Measurements from ENCODE around the gene PACSIN1. TPM values are rescaled to one million over a fixed set of nuclear protein-coding genes. Genes with fewer than 3 reads are reported as not detected.

Gene PACSIN1
- total RNA-seq, 1 experiment from 2014 or later, result 5.0 TPM

- no peak for TF ChIP-seq EZH2phosphoT487 (IDR thresholded peaks at IDR 0.05; ENCODE audit: borderline replicate concordance)
- no peak for TF ChIP-seq ZNF274 (IDR thresholded peaks at IDR 0.05; ENCODE audit: low read depth, low read length)
- TF ChIP-seq EZH2 (IDR thresholded peaks at IDR 0.05), result no peak
- no peak for TF ChIP-seq ZFX (IDR thresholded peaks at IDR 0.05)
- no peak for TF ChIP-seq POLR2A (IDR thresholded peaks at IDR 0.05; ENCODE audit: borderline replicate concordance, extremely low read depth, insufficient read depth, insufficient read length)
- TF ChIP-seq JUND (IDR thresholded peaks at IDR 0.05), result no peak
- no peak for TF ChIP-seq SP1 (IDR thresholded peaks at IDR 0.05; ENCODE audit: low read depth)
- TF ChIP-seq ELF1 (IDR thresholded peaks at IDR 0.05; ENCODE audit: borderline replicate concordance, low read depth), result no peak
These were observed 51.6 kb downstream of the PACSIN1 start (continued) for GRCh38 chr6:34517461-34517881.

- no peak for DNase-seq (ENCODE audit: low read depth, low spot score)
- H3K9me2 ChIP-seq (ENCODE audit: insufficient read depth), result no peaks in the 10 kb centered on the region
- H3K27ac ChIP-seq (ENCODE audit: low read depth, low read length), result no peak overlapping the region
- ChIA-PET RAD21 (ENCODE audit: low non-redundant PET in 1 of 2, low total read pairs in 2 of 2, uncharacterized antibody in 2 of 2, unreplicated experiment in 2 of 2) (no interaction called here), CTCF (no interaction called here), POLR2A (no interaction called here)
- H3K9ac ChIP-seq (ENCODE audit: low read length), result no peak overlapping the region
- H3K4me1 ChIP-seq (ENCODE audit: control insufficient read depth in 1 of 2, insufficient read depth in 2 of 2, low read length in 2 of 2), result no peaks in the 10 kb centered on the region
- intact Hi-C loops (cut with micrococcal nuclease), result no loop called here
- H2AFZ ChIP-seq (ENCODE audit: low read depth, low read length, poor library complexity, severe bottlenecking), result no peak overlapping the region
- H3K4me2 ChIP-seq (ENCODE audit: low read length), result no peak overlapping the region
- no peaks in the 10 kb centered on the region for H3K36me3 ChIP-seq (ENCODE audit: control insufficient read depth in 1 of 2, insufficient read depth in 2 of 2, low read length in 2 of 2)
- H3K9me3 ChIP-seq (ENCODE audit: control insufficient read depth in 1 of 2, insufficient read depth in 1 of 2, low read depth in 1 of 2, low read length in 2 of 2), result no peaks in the 10 kb centered on the region
- H3K27me3 ChIP-seq (ENCODE audit: insufficient read depth, low read length), result no peaks in the 10 kb centered on the region
- H4K20me1 ChIP-seq (ENCODE audit: insufficient read depth), result no peaks in the 10 kb centered on the region
- H3K79me2 ChIP-seq (ENCODE audit: insufficient read depth, low read length), result no peaks in the 10 kb centered on the region
- no TSS peak for BruUV-seq (replicated peaks)
- no peak for ATAC-seq
- no peak overlapping the region for H3K4me3 ChIP-seq (replicated peaks in 1 of 2; ENCODE audit: low read depth in 1 of 2, low read length in 2 of 2)
- TF ChIP-seq EZH2 (IDR thresholded peaks at IDR 0.05), result no peak
- TF ChIP-seq ATF3 (IDR thresholded peaks at IDR 0.05), result no peak
- TF ChIP-seq POLR2A (IDR thresholded peaks at IDR 0.05; ENCODE audit: borderline replicate concordance, extremely low read depth, insufficient read depth, insufficient read length), result no peak
- no peak for TF ChIP-seq SP1 (IDR thresholded peaks at IDR 0.05; ENCODE audit: low read depth)
- no peak for TF ChIP-seq REST (IDR thresholded peaks at IDR 0.05; ENCODE audit: low read depth)
- TF ChIP-seq EZH2phosphoT487 (IDR thresholded peaks at IDR 0.05; ENCODE audit: borderline replicate concordance), result no peak
- TF ChIP-seq CTCF (IDR thresholded peaks at IDR 0.05 in 2 of 3, conservative IDR thresholded peaks at IDR 0.05 in 1 of 3; ENCODE audit: borderline replicate concordance in 1 of 3, insufficient read depth in 1 of 3, low read depth in 2 of 3, low read length in 2 of 3), result no peak
- TF ChIP-seq POLR2AphosphoS5 (IDR thresholded peaks at IDR 0.05; ENCODE audit: low read depth, low read length), result no peak
- TF ChIP-seq EGR1 (IDR thresholded peaks at IDR 0.05; ENCODE audit: low read depth), result no peak
- no peak for TF ChIP-seq RAD21 (IDR thresholded peaks at IDR 0.05; ENCODE audit: low read depth)
- no peak for TF ChIP-seq YY1 (IDR thresholded peaks at IDR 0.05; ENCODE audit: extremely low read depth, insufficient replicate concordance, low read depth, low read length)
- TF ChIP-seq TCF7L2 (IDR thresholded peaks at IDR 0.05; ENCODE audit: borderline replicate concordance, extremely low read depth, insufficient read depth, insufficient read length), result no peak
- TF ChIP-seq CBX3 (IDR thresholded peaks at IDR 0.05; ENCODE audit: low read depth), result no peak
- TF ChIP-seq MAX (IDR thresholded peaks at IDR 0.05), result no peak
- no peak for TF ChIP-seq FOSL1 (IDR thresholded peaks at IDR 0.05; ENCODE audit: low read depth)
- no peak for TF ChIP-seq CEBPB (IDR thresholded peaks at IDR 0.05; ENCODE audit: low read depth)
These were observed 52.1 kb downstream of the PACSIN1 start for GRCh38 chr6:34517966-34518365.
